Ishikawa (cell line): ENCODE measurements around the gene GTF2IRD1.

Experiments
- CEBPB ChIP-seq: IDR thresholded peaks from 2 replicates; pipeline ENCODE4 v1.6.1; 2012
- CREB1 ChIP-seq: IDR thresholded peaks from 2 replicates; pipeline ENCODE4 v1.6.1; 2012; ENCODE audit warnings: low read depth
- EGR1 ChIP-seq: IDR thresholded peaks from 2 replicates; pipeline ENCODE4 v1.6.1; 2012
- EP300 ChIP-seq: IDR thresholded peaks from 2 replicates; pipeline ENCODE4 v1.6.1; 2012; ENCODE audit warnings: borderline replicate concordance
- FOXM1 ChIP-seq: IDR thresholded peaks from 2 replicates; pipeline ENCODE4 v1.6.1; 2012; ENCODE audit warnings: low read depth, borderline replicate concordance
- NFIC ChIP-seq: IDR thresholded peaks from 2 replicates; pipeline ENCODE4 v1.6.1; 2012
- RAD21 ChIP-seq: IDR thresholded peaks from 2 replicates; pipeline ENCODE4 v1.6.1; 2012; ENCODE audit warnings: low read depth
- TAF1 ChIP-seq: IDR thresholded peaks from 2 replicates; pipeline ENCODE4 v1.6.1; 2012; ENCODE audit warnings: low read depth, mild to moderate bottlenecking
- TCF12 ChIP-seq: IDR thresholded peaks from 2 replicates; pipeline ENCODE4 v1.6.1; 2012; ENCODE audit warnings: low read depth
- TEAD4 ChIP-seq: IDR thresholded peaks from 2 replicates; pipeline ENCODE4 v1.6.1; 2012
- YY1 ChIP-seq: IDR thresholded peaks from 2 replicates; pipeline ENCODE4 v1.6.1; 2012; ENCODE audit warnings: low read depth
- ZBTB7A ChIP-seq: IDR thresholded peaks from 2 replicates; pipeline ENCODE4 v1.6.1; 2012; ENCODE audit warnings: low read depth
- TF ChIP-seq, protein P1 (sequence below): IDR thresholded peaks from 2 replicates; pipeline ENCODE4 v1.6.1; 2012
- TF ChIP-seq, protein P2 (sequence below): IDR thresholded peaks from 2 replicates; pipeline ENCODE4 v1.6.1; 2012; ENCODE audit warnings: low read depth, mild to moderate bottlenecking
- TF ChIP-seq, protein P3 (sequence below): IDR thresholded peaks from 2 replicates; pipeline ENCODE4 v1.6.1; 2012

GTF2IRD1 gene

DNA sequence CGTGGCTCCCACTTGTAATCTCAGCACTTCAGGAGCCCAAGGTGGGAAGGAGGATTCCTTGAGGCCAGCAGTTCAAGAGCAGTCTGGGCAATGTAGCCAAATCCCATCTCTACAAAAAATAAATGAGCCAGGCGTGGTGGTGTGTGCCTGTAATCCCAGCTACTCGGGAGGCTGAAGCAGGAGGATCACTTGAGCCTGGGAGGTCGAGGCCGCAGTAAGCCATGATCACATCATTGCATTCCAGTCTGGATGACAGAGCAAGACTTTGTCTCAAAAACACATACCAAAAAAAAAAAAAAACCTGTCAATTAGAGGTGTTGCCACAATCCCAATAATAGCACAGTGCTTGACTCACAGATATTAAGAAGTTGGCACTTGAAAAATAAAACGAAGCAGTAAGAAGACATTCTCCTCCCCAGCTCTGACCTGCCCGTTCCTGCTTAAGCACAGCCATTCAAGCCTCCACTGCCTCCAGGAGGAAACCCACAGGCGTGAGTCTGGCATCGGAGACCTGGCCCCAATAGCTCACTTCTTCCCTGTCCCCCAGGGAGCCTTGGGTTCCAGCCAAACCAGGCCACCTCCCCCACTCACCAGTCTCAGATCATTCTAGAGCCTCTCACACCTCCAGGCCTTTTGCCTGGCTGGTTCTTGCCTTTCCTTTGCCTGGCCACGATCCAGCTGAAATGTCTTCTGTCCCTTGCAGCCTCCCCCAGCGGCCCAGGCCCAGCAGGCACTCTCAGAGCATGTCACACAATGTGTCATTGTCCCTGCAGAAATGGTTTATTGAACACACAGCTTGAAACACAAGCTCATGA is 158.5 kb downstream of the GTF2IRD1 start:
- no peak for TF ChIP-seq CREB1
- peak; percentile 99 for TF ChIP-seq NFIC
- no peak; the same call in 1 of the 2 replicates for TF ChIP-seq RAD21
- peak; percentile 90 for TF ChIP-seq EP300
- peak; percentile 37; the same call in 1 of the 2 replicates for TF ChIP-seq TAF1
- TF ChIP-seq CEBPB, result no peak; the same call in 1 of the 2 replicates
- TF ChIP-seq ZBTB7A, result no peak
- no peak for TF ChIP-seq EGR1
- peak; percentile 77 for TF ChIP-seq TEAD4
- peak; percentile 53; the same call in 1 of the 2 replicates for TF ChIP-seq FOXM1
- TF ChIP-seq, protein P1, sequence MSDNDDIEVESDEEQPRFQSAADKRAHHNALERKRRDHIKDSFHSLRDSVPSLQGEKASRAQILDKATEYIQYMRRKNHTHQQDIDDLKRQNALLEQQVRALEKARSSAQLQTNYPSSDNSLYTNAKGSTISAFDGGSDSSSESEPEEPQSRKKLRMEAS, result peak; percentile 82
- TF ChIP-seq, protein P2, sequence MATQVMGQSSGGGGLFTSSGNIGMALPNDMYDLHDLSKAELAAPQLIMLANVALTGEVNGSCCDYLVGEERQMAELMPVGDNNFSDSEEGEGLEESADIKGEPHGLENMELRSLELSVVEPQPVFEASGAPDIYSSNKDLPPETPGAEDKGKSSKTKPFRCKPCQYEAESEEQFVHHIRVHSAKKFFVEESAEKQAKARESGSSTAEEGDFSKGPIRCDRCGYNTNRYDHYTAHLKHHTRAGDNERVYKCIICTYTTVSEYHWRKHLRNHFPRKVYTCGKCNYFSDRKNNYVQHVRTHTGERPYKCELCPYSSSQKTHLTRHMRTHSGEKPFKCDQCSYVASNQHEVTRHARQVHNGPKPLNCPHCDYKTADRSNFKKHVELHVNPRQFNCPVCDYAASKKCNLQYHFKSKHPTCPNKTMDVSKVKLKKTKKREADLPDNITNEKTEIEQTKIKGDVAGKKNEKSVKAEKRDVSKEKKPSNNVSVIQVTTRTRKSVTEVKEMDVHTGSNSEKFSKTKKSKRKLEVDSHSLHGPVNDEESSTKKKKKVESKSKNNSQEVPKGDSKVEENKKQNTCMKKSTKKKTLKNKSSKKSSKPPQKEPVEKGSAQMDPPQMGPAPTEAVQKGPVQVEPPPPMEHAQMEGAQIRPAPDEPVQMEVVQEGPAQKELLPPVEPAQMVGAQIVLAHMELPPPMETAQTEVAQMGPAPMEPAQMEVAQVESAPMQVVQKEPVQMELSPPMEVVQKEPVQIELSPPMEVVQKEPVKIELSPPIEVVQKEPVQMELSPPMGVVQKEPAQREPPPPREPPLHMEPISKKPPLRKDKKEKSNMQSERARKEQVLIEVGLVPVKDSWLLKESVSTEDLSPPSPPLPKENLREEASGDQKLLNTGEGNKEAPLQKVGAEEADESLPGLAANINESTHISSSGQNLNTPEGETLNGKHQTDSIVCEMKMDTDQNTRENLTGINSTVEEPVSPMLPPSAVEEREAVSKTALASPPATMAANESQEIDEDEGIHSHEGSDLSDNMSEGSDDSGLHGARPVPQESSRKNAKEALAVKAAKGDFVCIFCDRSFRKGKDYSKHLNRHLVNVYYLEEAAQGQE, result no peak
- no peak; the same call in 1 of the 2 replicates for TF ChIP-seq YY1
- TF ChIP-seq TCF12, result peak; percentile 88
- TF ChIP-seq, protein P3, sequence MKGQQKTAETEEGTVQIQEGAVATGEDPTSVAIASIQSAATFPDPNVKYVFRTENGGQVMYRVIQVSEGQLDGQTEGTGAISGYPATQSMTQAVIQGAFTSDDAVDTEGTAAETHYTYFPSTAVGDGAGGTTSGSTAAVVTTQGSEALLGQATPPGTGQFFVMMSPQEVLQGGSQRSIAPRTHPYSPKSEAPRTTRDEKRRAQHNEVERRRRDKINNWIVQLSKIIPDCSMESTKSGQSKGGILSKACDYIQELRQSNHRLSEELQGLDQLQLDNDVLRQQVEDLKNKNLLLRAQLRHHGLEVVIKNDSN, result peak; percentile 44; the same call in 1 of the 2 replicates

DNA sequence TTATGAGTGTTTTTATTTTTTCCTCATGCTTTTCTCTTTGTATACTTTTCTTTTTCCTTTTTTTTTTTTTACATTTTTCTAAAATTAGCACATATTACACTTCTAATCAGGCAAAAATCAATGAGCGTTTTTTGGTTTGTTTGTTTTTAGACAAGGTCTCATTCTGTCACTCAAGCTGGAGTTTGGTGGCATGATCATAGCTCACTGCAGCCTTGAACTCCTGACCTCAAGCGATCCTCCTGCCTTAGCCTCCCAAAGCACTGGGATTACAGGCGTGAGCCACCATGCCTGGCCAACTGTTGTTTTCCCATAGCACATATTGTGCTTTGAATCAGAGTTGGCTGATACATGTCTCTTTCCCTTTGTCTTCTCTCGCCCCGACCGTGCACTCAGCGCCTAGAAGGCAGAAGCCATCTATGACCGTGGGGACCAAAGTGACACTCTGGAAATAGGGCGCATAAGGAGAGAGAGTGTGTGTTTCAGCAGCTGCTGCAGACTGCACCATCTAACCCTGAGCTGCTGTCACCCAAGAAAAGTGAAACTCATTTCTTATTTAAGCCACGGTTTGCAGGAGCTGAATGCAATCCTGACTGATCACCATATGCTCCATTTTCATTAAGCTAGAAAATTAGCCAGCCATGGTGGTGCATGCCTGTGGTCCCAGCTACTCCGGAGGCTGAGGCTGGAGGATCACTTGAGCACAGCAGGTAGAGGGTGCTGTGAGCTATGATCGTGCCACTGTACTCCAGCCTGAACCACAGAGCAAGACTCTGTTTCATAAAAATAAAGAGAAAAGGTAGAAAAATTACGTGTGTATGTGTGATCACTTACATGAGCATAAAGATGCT is 162.5 kb downstream of the GTF2IRD1 start:
- no peak for TF ChIP-seq NFIC
- no peak for TF ChIP-seq FOXM1
- TF ChIP-seq, protein P2, result no peak
- no peak for TF ChIP-seq TEAD4

DNA sequence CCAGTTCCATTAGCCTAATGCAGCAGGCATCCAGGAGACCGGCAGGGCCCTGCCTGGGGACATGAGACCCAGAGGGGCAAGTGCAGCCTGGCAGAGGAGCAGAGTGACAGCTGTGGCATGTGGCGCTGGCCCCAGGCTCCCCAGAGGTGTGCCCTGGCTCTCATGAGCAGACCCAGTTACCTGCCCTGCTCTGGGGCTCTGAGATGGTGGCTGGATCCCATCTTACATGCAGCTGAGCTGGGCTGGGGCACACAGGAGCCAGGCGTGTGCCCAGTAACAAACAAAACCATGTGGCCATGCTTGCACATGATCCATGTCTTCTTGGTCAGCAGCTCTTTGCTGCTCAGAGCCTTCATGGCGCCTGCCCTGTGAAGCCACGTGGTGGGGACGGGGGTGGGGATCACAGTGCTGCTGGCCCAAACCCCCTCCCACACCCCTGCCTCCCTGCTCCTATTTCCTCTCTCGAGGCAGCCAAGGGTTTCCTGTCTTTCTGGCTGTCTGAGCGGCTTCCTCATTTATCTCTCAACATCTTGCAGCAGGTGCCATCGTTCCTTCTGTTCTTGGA is 163.6 kb downstream of the GTF2IRD1 start:
- TF ChIP-seq TAF1 (no peak), CEBPB (no peak)
- TF ChIP-seq, protein P1, result peak; percentile 50
- TF ChIP-seq, protein P3, result peak; percentile 21; the same call in 1 of the 2 replicates

DNA sequence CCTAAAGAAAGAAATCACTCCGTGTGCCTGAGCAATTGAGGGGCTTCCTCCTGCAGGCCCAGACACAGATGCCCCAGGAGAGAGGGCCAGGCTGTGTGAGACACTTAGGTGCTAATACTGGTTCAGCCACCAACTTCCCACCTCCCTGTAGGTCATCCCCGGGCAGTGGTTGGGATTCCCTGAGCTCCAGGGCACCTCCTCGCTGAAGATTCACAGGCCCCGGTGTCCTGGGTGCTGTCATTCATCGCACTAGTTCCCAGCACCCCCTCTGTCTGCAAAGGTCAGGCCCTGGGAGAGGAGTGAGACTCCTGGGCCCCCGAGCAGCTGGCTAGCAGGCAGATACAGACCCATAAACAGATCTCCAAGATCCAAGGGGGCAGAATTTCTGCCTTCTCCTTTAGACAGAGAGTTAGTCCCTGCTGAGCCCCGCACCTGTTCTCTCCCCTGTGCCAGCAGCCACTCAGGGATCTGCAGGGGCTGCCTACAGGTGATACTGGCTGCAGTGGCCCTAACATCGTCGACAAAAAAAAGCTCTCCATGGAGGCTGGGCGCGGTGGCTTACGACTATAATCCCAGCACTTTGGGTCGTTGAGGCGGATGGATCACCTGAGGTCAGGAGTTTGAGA is 165.6 kb downstream of the GTF2IRD1 start:
- no peak for TF ChIP-seq YY1
- TF ChIP-seq FOXM1, result no peak
- TF ChIP-seq EP300, result no peak
- no peak for TF ChIP-seq CREB1
- TF ChIP-seq, protein P2, result no peak
- no peak for TF ChIP-seq EGR1
- no peak for TF ChIP-seq TEAD4
